ENCODE data around the gene BEX1. TPM values are rescaled to one million over a fixed set of nuclear protein-coding genes. Genes with fewer than 3 reads are reported as not detected.

Gene BEX1
- total RNA-seq, 1 donor from 2014 or later = 61.9 TPM

DNA sequence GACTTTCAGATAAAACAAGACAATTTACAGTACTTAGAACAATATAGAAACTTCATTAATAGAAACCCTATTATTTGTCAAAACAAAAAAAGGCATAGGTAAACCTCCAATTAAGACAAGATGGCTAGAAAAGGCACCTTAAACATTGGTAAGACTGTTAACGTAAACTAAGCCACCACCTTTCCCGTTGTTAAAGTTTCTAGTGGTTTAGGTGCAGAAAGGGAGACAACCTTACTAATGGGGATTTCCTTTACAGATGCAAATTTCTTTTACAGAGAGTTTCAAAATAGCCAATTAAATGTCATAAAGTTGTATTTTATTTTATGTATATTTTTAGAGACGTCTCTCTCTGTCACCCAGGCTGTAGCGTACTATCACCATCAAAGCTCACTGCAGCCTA lies 36.5 kb upstream of the BEX1 start:
- no peaks in the 10 kb centered on the region for H3K36me3 Mint-ChIP-seq
- H3K27me3 Mint-ChIP-seq = no peaks in the 10 kb centered on the region
- no peak overlapping the region for H3K4me3 Mint-ChIP-seq
- no peaks in the 10 kb centered on the region for H3K4me1 Mint-ChIP-seq (ENCODE audit: unreplicated experiment)
- H3K27ac Mint-ChIP-seq = no peak overlapping the region
- TF ChIP-seq, protein P1, sequence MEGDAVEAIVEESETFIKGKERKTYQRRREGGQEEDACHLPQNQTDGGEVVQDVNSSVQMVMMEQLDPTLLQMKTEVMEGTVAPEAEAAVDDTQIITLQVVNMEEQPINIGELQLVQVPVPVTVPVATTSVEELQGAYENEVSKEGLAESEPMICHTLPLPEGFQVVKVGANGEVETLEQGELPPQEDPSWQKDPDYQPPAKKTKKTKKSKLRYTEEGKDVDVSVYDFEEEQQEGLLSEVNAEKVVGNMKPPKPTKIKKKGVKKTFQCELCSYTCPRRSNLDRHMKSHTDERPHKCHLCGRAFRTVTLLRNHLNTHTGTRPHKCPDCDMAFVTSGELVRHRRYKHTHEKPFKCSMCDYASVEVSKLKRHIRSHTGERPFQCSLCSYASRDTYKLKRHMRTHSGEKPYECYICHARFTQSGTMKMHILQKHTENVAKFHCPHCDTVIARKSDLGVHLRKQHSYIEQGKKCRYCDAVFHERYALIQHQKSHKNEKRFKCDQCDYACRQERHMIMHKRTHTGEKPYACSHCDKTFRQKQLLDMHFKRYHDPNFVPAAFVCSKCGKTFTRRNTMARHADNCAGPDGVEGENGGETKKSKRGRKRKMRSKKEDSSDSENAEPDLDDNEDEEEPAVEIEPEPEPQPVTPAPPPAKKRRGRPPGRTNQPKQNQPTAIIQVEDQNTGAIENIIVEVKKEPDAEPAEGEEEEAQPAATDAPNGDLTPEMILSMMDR (conservative IDR thresholded peaks at IDR 0.05) = no peak
- H3K9me3 Mint-ChIP-seq = no peaks in the 10 kb centered on the region
- DNase-seq (ENCODE audit: extremely low spot score, unreplicated experiment) = no peak

DNA sequence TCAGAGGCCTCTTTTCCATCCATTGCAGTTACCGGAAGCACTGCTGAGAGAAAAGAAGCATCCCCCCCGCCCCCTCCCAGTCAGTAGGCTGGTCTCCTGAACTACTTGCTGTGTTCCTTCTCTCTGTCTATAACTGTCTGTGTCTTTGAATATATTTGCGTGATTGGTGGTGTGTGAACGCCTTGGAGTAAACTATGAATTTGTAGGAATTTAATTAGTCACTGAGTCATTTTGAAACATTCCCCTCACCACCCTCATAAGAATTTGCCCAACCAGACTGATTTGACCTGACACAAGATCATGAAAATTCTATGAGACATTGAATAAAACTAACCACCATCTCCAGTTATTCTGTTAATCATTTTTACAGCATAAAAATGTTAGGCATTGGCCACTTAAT lies 35.7 kb upstream of the BEX1 start:
- DNase-seq (ENCODE audit: extremely low spot score, unreplicated experiment) = no peak
- TF ChIP-seq, protein P1 (conservative IDR thresholded peaks at IDR 0.05) = no peak
- Mint-ChIP-seq H3K4me3 (no peak overlapping the region), H3K9me3 (no peaks in the 10 kb centered on the region), H3K27ac (no peak overlapping the region), H3K27me3 (no peaks in the 10 kb centered on the region), H3K36me3 (no peaks in the 10 kb centered on the region), H3K4me1 (ENCODE audit: unreplicated experiment) (no peaks in the 10 kb centered on the region)

DNA sequence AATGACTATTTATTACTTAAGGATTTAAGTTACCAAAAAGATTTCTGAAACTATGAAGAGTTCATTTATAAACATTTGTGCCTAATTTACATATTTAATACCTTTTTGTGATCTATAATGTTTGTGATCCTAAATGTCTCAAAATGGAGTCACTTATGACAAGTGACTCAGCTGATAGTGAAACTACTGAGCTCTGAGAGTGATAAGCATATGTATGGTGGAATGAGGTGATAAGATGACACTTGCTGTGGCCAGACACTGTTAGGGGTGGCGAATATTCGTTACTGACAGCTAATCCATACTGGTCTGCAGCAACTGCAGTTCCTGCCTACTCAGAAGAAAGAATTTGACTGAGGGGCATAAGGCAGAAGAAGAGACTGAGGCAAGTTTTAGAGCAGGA lies 34.5 kb upstream of the BEX1 start:
- TF ChIP-seq, protein P1 (conservative IDR thresholded peaks at IDR 0.05) = no peak
- no peak overlapping the region for H3K4me3 Mint-ChIP-seq
- H3K36me3 Mint-ChIP-seq = no peaks in the 10 kb centered on the region
- no peaks in the 10 kb centered on the region for H3K27me3 Mint-ChIP-seq
- H3K9me3 Mint-ChIP-seq = no peaks in the 10 kb centered on the region
- no peak overlapping the region for H3K27ac Mint-ChIP-seq
- no peaks in the 10 kb centered on the region for H3K4me1 Mint-ChIP-seq (ENCODE audit: unreplicated experiment)
- no peak for DNase-seq (ENCODE audit: extremely low spot score, unreplicated experiment)

DNA sequence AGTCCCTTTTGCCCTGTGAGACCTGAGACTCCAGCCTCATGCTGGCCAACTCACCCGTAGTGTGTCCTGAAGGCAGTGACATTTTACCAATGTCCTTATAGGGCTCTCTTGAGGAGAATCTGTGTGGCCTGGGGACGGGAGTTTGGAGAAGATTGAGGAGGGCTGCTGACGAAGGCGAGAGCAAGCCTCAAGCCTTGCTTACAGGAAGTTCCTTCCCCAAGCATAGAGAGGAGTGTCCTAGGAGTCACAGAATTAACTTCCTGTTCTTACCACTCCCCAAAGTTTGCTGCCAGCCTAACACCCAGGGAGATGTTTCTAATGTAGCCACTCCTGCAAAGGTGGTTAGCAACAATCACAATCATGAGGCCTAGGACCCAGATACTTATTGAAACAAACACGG lies 29.0 kb upstream of the BEX1 start, which contains the start of gene NXF3:
NXF3 (minus strand) TSS at position 202 of the 400 bp plus-strand sequence; CDS start at position 82, 120 bp downstream.
- H3K27me3 Mint-ChIP-seq = no peaks in the 10 kb centered on the region
- H3K9me3 Mint-ChIP-seq = no peaks in the 10 kb centered on the region

DNA sequence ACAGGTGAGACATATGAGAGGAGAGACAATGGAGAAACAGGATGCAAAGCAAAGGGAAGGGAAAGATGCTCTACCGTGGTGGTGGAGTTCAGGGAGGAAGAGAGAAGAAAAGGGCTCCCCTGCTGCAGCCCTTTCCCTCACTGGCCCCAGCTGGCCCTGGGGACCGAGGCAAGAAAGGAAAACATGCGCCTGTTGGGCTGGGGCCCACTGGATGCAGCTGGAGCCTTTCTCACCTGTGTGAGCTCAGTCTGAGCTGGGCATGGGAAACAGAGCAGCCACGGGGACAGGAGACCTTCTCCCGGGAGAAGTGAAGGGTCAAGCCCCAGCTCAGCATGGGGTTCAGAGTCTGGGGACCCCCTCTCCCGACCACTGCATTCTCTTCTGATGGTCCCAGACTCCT lies 17.1 kb upstream of the BEX1 start:
- H3K27ac Mint-ChIP-seq = no peak overlapping the region
- no peaks in the 10 kb centered on the region for H3K4me1 Mint-ChIP-seq (ENCODE audit: unreplicated experiment)
- H3K27me3 Mint-ChIP-seq = peaks cover 2% of the 10 kb centered on the region

More for the DNA sequence above, 29.0 kb upstream of the BEX1 start, which contains the start of gene NXF3:
- Mint-ChIP-seq H3K4me1 (ENCODE audit: unreplicated experiment) (no peaks in the 10 kb centered on the region), H3K27ac (no peak within 1 kb of the TSS), H3K4me3 (no peak within 1 kb of the TSS), H3K36me3 (no peaks in the 10 kb centered on the region)
- TF ChIP-seq, protein P1 (conservative IDR thresholded peaks at IDR 0.05) = no peak
- DNase-seq (ENCODE audit: extremely low spot score, unreplicated experiment) = no peak

More for the DNA sequence above, 17.1 kb upstream of the BEX1 start:
- TF ChIP-seq, protein P1 (conservative IDR thresholded peaks at IDR 0.05) = no peak
- H3K36me3 Mint-ChIP-seq = no peaks in the 10 kb centered on the region
- no peak overlapping the region for H3K4me3 Mint-ChIP-seq
- DNase-seq (ENCODE audit: extremely low spot score, unreplicated experiment) = no peak
- peaks cover 4% of the 10 kb centered on the region for H3K9me3 Mint-ChIP-seq
